Activated naive CD8-positive, alpha-beta T cell treated with anti-CD3 and anti-CD28 coated beads, Interleukin-2, amount 50 U/mL, for 24 hours (primary cell): ENCODE data around the gene CELSR2.

Source experiments
- ATAC-seq: fragments of 150-1000 bp; cut with Tn5 transposase; one replicate; pipeline ENCODE4 v1.10.0; 2021
- DNase-seq: peaks from one replicate; pipeline ENCODE4 v3.0.0; 2021
- H3K27ac Mint-ChIP-seq: one replicate; pipeline ENCODE4 v1.8.0; 2021; ENCODE audit warnings: mild to moderate bottlenecking, mixed read lengths
- H3K27me3 Mint-ChIP-seq: one replicate; pipeline ENCODE4 v1.8.0; 2021; ENCODE audit warnings: mixed read lengths
- H3K36me3 Mint-ChIP-seq: one replicate; pipeline ENCODE4 v1.8.0; 2021; ENCODE audit warnings: low read depth, mixed read lengths
- H3K4me1 Mint-ChIP-seq: one replicate; pipeline ENCODE4 v1.8.0; 2021; ENCODE audit warnings: mixed read lengths
- H3K4me3 Mint-ChIP-seq: one replicate; pipeline ENCODE4 v1.8.0; 2021; ENCODE audit warnings: mild to moderate bottlenecking, moderate library complexity, mixed read lengths
- H3K9me3 Mint-ChIP-seq: one replicate; pipeline ENCODE4 v1.8.0; 2021; ENCODE audit warnings: mixed read lengths

The CELSR2 gene

DNA sequence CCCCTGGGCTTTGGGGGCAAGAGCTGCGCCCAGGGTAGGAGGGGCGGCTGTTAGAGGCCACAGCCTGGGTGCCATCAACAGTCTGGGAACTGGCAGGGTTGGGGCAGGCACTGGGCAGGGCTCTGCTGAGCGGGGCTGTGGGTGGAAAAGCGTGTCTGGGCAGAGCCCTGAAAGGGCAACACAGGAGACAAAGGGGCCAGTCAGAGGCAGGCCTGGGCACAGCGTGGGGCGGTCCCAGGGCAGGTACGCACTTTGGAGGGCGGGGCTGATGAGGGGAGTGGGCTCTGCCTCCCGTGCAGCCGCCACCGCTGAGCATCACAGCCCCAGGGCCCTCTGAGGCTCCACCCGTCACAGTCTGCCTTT lies 13.9 kb downstream of the CELSR2 start:
- Mint-ChIP-seq H3K4me1 (peaks cover 3% of the 10 kb centered on the region), H3K9me3 (no peaks in the 10 kb centered on the region), H3K36me3 (no peaks in the 10 kb centered on the region), H3K27me3 (peaks cover 2% of the 10 kb centered on the region), H3K4me3 (no peak overlapping the region), H3K27ac (peak overlapping the region; percentile 78)
- ATAC-seq (no peak), DNase-seq (no peak)

DNA sequence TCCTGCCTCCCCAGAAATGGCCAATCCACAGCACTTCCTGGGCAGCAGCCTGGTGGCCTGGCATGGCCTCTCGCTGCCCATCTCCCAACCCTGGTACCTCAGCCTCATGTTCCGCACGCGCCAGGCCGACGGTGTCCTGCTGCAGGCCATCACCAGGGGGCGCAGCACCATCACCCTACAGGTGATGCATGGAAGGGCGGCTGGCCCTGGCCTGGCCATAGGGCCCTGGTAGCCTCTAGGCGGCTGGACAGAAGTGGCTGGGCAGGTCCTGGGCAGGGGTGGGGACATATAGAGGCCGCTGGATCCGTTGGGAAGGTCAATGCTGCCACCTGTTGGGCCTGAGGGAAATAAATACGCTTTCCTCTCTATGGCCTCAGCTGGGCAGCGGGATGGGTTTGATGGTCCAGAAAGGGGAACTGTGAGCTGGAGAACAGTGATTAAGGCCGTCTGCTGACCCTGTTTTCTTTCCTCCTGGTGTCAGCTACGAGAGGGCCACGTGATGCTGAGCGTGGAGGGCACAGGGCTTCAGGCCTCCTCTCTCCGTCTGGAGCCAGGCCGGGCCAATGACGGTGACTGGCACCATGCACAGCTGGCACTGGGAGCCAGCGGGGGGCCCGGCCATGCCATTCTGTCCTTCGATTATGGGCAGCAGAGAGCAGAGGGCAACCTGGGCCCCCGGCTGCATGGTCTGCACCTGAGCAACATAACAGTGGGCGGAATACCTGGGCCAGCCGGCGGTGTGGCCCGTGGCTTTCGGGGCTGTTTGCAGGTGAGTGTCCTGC lies 14.4 kb downstream of the CELSR2 start:
- peaks cover 3% of the 10 kb centered on the region for H3K4me1 Mint-ChIP-seq
- DNase-seq = peak; percentile 86
- peak; percentile 90 for ATAC-seq
- H3K9me3 Mint-ChIP-seq = no peaks in the 10 kb centered on the region
- peak overlapping the region; percentile 78 for H3K27ac Mint-ChIP-seq
- no peak overlapping the region for H3K4me3 Mint-ChIP-seq
- H3K36me3 Mint-ChIP-seq = no peaks in the 10 kb centered on the region
- peaks cover 2% of the 10 kb centered on the region for H3K27me3 Mint-ChIP-seq

DNA sequence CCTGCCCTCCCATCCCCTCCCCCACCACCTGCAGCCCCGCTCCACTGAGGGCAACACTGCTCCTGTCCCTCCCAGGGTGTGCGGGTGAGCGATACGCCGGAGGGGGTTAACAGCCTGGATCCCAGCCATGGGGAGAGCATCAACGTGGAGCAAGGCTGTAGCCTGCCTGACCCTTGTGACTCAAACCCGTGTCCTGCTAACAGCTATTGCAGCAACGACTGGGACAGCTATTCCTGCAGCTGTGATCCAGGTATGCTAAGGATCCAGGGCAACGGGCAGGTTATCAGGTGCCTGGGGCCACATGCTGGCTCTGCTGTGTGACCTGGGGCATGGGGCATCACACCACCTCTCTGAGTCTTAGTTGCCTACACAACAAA lies 15.0 kb downstream of the CELSR2 start:
- H3K4me3 Mint-ChIP-seq = no peak overlapping the region
- no peaks in the 10 kb centered on the region for H3K9me3 Mint-ChIP-seq
- H3K4me1 Mint-ChIP-seq = peaks cover 3% of the 10 kb centered on the region
- no peak for ATAC-seq
- DNase-seq = no peak
- no peak overlapping the region for H3K27ac Mint-ChIP-seq
- peaks cover 2% of the 10 kb centered on the region for H3K27me3 Mint-ChIP-seq
- no peaks in the 10 kb centered on the region for H3K36me3 Mint-ChIP-seq

DNA sequence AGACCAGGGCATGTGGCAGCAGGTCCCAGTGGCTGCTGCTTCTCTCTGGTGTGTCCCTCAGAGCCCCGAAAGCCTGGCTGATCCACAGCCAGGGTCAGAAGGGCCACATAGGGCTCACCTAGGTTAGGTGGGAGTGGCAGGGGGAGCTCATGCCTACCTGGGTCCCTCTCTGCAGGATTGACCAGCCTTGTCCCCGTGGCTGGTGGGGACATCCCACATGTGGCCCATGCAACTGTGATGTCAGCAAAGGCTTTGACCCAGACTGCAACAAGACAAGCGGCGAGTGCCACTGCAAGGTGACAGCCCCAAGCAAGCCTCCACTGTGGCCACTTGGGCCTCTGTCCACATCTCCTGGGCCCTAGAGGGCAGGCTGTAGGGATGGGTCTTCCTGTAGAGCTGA lies 15.7 kb downstream of the CELSR2 start:
- peaks cover 3% of the 10 kb centered on the region for H3K4me1 Mint-ChIP-seq
- DNase-seq = no peak
- peaks cover 2% of the 10 kb centered on the region for H3K27me3 Mint-ChIP-seq
- H3K36me3 Mint-ChIP-seq = no peaks in the 10 kb centered on the region
- no peak overlapping the region for H3K27ac Mint-ChIP-seq
- no peak overlapping the region for H3K4me3 Mint-ChIP-seq
- no peak for ATAC-seq
- H3K9me3 Mint-ChIP-seq = no peaks in the 10 kb centered on the region

DNA sequence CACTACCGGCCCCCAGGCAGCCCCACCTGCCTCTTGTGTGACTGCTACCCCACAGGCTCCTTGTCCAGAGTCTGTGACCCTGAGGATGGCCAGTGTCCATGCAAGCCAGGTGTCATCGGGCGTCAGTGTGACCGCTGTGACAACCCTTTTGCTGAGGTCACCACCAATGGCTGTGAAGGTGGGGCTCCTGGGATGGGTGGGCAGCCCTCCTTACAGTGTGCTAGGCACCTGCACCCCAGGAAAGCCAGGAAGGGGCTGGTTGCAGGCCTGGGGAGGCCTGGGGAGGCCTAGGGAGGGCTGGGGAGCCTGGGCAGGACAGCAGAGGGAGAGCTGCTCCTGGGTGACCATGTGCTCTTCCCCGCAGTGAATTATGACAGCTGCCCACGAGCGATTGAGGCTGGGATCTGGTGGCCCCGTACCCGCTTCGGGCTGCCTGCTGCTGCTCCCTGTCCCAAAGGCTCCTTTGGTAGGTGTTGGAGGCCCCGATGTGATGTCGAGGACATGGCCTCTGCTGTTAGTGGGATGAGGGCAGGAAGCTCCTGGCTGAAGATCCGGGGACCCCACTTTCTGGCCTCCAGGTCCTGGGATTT lies 16.5 kb downstream of the CELSR2 start:
- no peak for ATAC-seq
- H3K36me3 Mint-ChIP-seq = no peaks in the 10 kb centered on the region
- peaks cover 3% of the 10 kb centered on the region for H3K4me1 Mint-ChIP-seq
- no peak for DNase-seq
- H3K9me3 Mint-ChIP-seq = no peaks in the 10 kb centered on the region
- H3K27me3 Mint-ChIP-seq = peaks cover 2% of the 10 kb centered on the region
- H3K27ac Mint-ChIP-seq = no peak overlapping the region
- H3K4me3 Mint-ChIP-seq = no peak overlapping the region

DNA sequence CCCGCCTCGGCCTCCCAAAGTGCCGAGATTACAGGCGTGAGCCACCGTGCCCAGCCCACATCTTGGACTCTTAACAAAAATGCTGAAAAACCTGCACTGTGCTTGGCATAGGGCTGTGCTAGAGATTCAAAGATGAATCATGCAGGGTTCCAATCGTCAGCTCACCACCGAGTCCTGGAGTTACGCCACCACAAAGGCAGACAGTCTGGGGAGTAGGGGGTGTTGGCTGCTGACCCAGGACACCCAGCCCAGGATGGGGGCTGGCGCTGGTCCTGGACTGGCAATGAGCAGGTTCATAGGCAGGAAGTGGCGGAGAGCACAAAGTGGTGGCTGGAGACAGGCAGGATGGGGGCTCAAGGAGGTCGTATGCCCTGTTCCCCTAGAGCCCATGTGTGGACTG lies 17.6 kb downstream of the CELSR2 start:
- ATAC-seq = no peak
- Mint-ChIP-seq H3K27me3 (peaks cover 2% of the 10 kb centered on the region), H3K36me3 (no peaks in the 10 kb centered on the region), H3K4me1 (peaks cover 3% of the 10 kb centered on the region), H3K4me3 (no peak overlapping the region), H3K9me3 (no peaks in the 10 kb centered on the region), H3K27ac (no peak overlapping the region)
- no peak for DNase-seq

DNA sequence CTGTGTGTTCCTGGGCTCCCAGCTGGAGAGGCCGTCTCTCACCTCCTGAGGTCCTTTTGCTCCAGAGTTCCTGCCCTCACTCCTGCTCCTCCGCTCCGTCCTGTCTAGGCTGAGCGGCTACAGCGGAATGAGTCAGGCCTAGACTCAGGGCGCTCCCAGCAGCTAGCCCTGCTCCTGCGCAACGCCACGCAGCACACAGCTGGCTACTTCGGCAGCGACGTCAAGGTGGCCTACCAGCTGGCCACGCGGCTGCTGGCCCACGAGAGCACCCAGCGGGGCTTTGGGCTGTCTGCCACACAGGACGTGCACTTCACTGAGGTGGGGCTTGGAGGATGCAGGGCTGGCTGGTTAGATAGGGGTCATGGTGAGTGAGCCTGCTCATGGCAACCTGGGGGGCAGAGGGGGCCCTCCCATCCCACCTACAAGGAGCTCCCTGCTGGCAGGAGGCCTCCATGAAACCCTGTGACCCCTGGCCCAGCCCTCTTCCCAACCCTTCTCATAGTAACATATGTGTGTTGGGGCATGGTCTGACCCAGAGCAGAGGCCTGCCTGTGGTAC lies 18.5 kb downstream of the CELSR2 start:
- DNase-seq (no peak), ATAC-seq (no peak)
- H3K4me3 Mint-ChIP-seq = no peak overlapping the region
- no peak overlapping the region for H3K27ac Mint-ChIP-seq
- peaks cover 3% of the 10 kb centered on the region for H3K4me1 Mint-ChIP-seq
- H3K9me3 Mint-ChIP-seq = no peaks in the 10 kb centered on the region
- peaks cover 2% of the 10 kb centered on the region for H3K27me3 Mint-ChIP-seq
- H3K36me3 Mint-ChIP-seq = no peaks in the 10 kb centered on the region

DNA sequence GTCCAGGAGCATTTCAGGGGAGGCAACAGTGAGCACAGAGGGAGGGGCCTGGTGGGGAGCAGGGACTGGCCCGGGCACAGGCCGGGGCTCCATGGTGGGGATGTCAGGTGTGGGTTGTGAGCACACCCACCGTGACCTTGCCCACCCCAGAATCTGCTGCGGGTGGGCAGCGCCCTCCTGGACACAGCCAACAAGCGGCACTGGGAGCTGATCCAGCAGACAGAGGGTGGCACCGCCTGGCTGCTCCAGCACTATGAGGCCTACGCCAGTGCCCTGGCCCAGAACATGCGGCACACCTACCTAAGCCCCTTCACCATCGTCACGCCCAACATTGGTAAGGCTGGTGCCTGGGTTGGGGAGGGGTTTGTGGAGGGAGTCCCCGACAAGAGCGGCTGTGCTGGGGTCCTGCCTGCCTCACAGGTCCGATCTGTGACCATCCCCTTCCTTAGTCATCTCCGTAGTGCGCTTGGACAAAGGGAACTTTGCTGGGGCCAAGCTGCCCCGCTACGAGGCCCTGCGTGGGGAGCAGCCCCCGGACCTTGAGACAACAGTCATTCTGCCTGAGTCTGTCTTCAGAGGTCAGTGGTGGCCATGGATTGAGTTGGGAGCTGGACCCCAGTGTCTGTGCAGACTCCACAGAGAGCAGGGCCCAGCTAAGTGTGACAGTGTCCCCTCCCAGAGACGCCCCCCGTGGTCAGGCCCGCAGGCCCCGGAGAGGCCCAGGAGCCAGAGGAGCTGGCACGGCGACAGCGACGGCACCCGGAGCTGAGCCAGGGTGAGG lies 19.3 kb downstream of the CELSR2 start:
- H3K9me3 Mint-ChIP-seq = no peaks in the 10 kb centered on the region
- H3K4me3 Mint-ChIP-seq = no peak overlapping the region
- no peaks in the 10 kb centered on the region for H3K36me3 Mint-ChIP-seq
- no peak for ATAC-seq
- no peak for DNase-seq
- H3K27ac Mint-ChIP-seq = no peak overlapping the region
- H3K27me3 Mint-ChIP-seq = no peaks in the 10 kb centered on the region
- peaks cover under 1% of the 10 kb centered on the region for H3K4me1 Mint-ChIP-seq

DNA sequence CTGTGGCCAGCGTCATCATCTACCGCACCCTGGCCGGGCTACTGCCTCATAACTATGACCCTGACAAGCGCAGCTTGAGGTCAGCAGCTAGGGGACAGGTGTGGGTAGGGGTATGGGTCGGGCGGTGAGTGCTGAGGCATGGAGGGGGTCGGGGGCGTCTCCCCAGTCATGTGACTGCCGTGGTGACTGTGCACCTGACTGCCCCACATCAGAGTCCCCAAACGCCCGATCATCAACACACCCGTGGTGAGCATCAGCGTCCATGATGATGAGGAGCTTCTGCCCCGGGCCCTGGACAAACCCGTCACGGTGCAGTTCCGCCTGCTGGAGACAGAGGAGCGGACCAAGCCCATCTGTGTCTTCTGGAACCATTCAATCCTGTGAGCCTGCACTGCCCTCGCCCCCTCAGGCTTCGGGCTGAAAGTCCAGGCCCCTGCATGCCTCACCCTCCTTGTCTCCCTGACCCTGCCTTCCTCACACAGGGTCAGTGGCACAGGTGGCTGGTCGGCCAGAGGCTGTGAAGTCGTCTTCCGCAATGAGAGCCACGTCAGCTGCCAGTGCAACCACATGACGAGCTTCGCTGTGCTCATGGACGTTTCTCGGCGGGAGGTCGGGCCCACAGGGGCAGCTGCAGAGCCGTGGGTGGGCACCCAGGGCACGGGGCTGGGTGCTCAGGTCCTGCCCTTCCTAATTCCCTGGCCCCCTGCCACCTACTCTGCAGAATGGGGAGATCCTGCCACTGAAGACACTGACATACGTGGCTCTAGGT lies 20.1 kb downstream of the CELSR2 start:
- DNase-seq (no peak), ATAC-seq (no peak)
- no peaks in the 10 kb centered on the region for H3K27me3 Mint-ChIP-seq
- H3K4me3 Mint-ChIP-seq = no peak overlapping the region
- H3K4me1 Mint-ChIP-seq = no peaks in the 10 kb centered on the region
- no peak overlapping the region for H3K27ac Mint-ChIP-seq
- H3K36me3 Mint-ChIP-seq = no peaks in the 10 kb centered on the region
- no peaks in the 10 kb centered on the region for H3K9me3 Mint-ChIP-seq

DNA sequence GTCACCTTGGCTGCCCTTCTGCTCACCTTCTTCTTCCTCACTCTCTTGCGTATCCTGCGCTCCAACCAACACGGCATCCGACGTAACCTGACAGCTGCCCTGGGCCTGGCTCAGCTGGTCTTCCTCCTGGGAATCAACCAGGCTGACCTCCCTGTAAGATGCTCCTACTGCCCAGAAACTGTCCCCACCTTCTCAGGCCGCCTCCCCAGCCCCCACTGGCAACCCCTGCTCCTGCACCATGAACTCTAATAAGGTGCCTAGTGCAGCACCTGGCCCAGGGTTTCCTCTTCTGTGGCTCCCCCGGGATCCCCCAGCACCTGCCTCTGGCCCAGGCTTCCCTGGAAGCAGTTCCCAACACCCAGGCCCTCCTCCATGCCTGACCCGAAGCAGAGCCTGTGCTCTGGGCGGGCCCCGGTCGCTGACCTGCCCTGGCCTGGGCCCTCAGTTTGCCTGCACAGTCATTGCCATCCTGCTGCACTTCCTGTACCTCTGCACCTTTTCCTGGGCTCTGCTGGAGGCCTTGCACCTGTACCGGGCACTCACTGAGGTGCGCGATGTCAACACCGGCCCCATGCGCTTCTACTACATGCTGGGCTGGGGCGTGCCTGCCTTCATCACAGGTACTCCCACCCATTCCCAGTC lies 20.8 kb downstream of the CELSR2 start:
- no peaks in the 10 kb centered on the region for H3K4me1 Mint-ChIP-seq
- ATAC-seq = no peak
- H3K9me3 Mint-ChIP-seq = no peaks in the 10 kb centered on the region
- no peaks in the 10 kb centered on the region for H3K36me3 Mint-ChIP-seq
- no peaks in the 10 kb centered on the region for H3K27me3 Mint-ChIP-seq
- no peak for DNase-seq
- no peak overlapping the region for H3K27ac Mint-ChIP-seq
- no peak overlapping the region for H3K4me3 Mint-ChIP-seq

DNA sequence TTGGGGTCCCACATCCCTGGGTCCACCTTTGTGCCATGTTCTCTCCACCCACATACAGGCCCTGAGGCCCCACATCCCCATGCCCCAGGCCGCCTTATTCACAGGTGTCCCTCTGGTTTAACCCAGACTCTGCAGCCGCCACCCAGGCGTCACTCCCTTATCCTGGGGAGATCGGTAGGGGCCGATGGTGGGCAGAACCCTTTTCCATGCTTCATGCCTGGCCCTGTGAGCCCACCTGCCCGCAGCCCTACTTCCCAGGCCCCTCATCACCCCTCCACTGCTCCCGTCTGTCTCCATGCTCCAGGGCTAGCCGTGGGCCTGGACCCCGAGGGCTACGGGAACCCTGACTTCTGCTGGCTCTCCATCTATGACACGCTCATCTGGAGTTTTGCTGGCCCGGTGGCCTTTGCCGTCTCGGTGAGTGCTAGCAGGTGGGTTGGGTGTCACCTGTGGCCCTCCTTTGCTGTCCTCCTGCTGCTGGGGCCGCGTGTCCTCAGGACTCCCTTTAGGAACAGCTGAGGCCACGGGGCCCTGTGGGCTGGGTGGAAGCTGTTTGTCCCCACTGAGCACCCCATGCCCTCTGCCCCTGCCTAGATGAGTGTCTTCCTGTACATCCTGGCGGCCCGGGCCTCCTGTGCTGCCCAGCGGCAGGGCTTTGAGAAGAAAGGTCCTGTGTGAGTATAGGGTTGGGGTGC lies 21.4 kb downstream of the CELSR2 start:
- H3K4me3 Mint-ChIP-seq = no peak overlapping the region
- H3K4me1 Mint-ChIP-seq = no peaks in the 10 kb centered on the region
- no peaks in the 10 kb centered on the region for H3K9me3 Mint-ChIP-seq
- ATAC-seq (no peak), DNase-seq (no peak)
- no peaks in the 10 kb centered on the region for H3K27me3 Mint-ChIP-seq
- no peak overlapping the region for H3K27ac Mint-ChIP-seq
- H3K36me3 Mint-ChIP-seq = no peaks in the 10 kb centered on the region

DNA sequence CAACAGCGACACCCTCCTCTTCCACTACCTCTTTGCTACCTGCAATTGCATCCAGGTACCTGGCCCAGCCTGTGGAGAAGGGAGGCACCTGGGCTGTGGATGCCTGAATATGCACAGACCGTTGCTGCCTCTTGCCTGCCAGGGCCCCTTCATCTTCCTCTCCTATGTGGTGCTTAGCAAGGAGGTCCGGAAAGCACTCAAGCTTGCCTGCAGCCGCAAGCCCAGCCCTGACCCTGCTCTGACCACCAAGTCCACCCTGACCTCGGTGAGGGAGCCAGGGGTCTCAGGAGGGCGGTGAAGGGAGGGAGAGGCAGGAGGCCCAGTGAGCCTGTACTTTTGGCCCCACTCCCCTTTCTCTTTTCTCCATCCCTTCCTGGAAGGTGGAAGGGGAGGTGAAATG lies 22.1 kb downstream of the CELSR2 start:
- no peaks in the 10 kb centered on the region for H3K9me3 Mint-ChIP-seq
- no peaks in the 10 kb centered on the region for H3K36me3 Mint-ChIP-seq
- ATAC-seq (no peak), DNase-seq (no peak)
- H3K27ac Mint-ChIP-seq = no peak overlapping the region
- no peaks in the 10 kb centered on the region for H3K4me1 Mint-ChIP-seq
- H3K4me3 Mint-ChIP-seq = no peak overlapping the region
- no peaks in the 10 kb centered on the region for H3K27me3 Mint-ChIP-seq

DNA sequence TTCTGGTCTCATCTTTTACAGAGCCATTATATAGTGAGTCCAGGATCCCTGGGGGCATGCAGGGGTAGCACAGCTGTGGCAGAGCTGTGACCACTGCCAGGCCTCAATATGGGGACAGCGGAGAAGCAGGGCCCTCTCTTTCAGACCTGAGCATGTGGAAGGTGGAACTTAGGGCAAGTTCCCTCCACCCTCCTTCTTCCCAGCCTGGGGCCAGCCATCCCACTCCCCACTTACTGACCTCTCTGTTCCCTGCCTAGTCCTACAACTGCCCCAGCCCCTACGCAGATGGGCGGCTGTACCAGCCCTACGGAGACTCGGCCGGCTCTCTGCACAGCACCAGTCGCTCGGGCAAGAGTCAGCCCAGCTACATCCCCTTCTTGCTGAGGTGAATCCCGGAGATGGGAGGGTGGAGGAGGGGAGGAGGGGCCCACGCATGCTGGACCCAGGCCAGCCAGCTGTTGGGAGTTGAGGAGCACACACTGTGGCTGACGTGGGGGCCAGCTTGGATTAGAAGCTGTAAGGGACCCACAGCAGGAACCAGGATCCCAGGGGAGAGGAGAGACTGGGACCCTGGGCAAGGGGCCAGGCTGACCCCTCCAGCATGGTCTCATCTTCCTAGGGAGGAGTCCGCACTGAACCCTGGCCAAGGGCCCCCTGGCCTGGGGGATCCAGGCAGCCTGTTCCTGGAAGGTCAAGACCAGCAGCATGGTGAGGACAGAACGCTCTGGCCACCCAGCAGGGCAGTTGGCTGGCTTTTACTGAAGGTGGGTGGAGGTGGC lies 22.9 kb downstream of the CELSR2 start:
- H3K27ac Mint-ChIP-seq = no peak overlapping the region
- H3K4me3 Mint-ChIP-seq = no peak overlapping the region
- H3K36me3 Mint-ChIP-seq = no peaks in the 10 kb centered on the region
- DNase-seq = no peak
- ATAC-seq = no peak
- H3K27me3 Mint-ChIP-seq = no peaks in the 10 kb centered on the region
- no peaks in the 10 kb centered on the region for H3K9me3 Mint-ChIP-seq
- H3K4me1 Mint-ChIP-seq = peaks cover 2% of the 10 kb centered on the region
